Measurements from ENCODE around the gene OR51B2.
"Not testable (repeated sequence)": the region's sequence is repeated elsewhere in the genome, so short reads cannot be mapped to it uniquely, and the experiment has no call there.

DNA sequence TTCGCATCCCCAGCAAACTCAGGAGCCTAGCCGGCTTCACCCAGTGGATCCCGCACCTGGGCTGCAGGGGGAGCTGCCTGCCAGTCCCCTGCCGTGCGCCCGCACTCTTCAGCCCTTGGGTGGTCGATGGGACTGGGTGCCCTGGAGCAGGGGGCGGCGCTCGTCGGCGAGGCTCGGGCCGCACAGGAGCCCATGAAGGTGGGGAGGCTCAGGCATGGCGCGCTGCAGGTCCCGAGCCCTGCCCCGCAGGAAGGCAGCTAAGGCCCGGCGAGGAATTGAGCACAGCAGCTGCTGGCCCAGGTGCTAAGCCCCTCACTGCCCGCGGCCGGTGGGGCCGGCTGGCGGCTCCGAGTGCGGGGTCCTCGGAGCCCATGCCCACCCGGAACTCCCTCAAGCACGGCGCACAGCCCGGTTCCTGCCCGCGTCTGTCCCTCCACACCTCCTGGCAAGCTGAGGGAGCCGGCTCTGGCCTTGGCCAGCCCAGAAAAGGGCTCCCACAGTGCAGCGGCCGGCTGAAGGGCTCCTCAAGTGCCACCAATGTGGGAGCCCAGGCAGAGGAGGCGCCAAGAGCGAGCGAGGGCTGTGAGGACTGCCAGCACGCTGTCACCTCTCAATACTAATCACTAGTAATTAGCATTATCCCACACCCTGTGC is 29.6 kb downstream of the OR51B2 start:
- TF ChIP-seq, protein P1, sequence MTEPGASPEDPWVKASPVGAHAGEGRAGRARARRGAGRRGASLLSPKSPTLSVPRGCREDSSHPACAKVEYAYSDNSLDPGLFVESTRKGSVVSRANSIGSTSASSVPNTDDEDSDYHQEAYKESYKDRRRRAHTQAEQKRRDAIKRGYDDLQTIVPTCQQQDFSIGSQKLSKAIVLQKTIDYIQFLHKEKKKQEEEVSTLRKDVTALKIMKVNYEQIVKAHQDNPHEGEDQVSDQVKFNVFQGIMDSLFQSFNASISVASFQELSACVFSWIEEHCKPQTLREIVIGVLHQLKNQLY (CRISPR knock-in tag; IDR thresholded peaks at IDR 0.05), result not testable (repeated sequence)
- TF ChIP-seq POLR2AphosphoS5 (IDR thresholded peaks at IDR 0.05; ENCODE audit: low read depth, low read length); ETV5 (CRISPR knock-in tag; IDR thresholded peaks at IDR 0.05; ENCODE audit: borderline replicate concordance); ZNF598 (CRISPR knock-in tag; IDR thresholded peaks at IDR 0.05; ENCODE audit: borderline replicate concordance); EZH2 (conservative IDR thresholded peaks at IDR 0.05; ENCODE audit: low read depth, low read length); ZNF777 (CRISPR knock-in tag; IDR thresholded peaks at IDR 0.05); ELF4 (CRISPR knock-in tag; IDR thresholded peaks at IDR 0.05; ENCODE audit: borderline replicate concordance): not testable (repeated sequence)
- TF ChIP-seq, protein P2, sequence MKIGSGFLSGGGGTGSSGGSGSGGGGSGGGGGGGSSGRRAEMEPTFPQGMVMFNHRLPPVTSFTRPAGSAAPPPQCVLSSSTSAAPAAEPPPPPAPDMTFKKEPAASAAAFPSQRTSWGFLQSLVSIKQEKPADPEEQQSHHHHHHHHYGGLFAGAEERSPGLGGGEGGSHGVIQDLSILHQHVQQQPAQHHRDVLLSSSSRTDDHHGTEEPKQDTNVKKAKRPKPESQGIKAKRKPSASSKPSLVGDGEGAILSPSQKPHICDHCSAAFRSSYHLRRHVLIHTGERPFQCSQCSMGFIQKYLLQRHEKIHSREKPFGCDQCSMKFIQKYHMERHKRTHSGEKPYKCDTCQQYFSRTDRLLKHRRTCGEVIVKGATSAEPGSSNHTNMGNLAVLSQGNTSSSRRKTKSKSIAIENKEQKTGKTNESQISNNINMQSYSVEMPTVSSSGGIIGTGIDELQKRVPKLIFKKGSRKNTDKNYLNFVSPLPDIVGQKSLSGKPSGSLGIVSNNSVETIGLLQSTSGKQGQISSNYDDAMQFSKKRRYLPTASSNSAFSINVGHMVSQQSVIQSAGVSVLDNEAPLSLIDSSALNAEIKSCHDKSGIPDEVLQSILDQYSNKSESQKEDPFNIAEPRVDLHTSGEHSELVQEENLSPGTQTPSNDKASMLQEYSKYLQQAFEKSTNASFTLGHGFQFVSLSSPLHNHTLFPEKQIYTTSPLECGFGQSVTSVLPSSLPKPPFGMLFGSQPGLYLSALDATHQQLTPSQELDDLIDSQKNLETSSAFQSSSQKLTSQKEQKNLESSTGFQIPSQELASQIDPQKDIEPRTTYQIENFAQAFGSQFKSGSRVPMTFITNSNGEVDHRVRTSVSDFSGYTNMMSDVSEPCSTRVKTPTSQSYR (CRISPR knock-in tag; IDR thresholded peaks at IDR 0.05; ENCODE audit: borderline replicate concordance), result not testable (repeated sequence)
- TF ChIP-seq, protein P3, sequence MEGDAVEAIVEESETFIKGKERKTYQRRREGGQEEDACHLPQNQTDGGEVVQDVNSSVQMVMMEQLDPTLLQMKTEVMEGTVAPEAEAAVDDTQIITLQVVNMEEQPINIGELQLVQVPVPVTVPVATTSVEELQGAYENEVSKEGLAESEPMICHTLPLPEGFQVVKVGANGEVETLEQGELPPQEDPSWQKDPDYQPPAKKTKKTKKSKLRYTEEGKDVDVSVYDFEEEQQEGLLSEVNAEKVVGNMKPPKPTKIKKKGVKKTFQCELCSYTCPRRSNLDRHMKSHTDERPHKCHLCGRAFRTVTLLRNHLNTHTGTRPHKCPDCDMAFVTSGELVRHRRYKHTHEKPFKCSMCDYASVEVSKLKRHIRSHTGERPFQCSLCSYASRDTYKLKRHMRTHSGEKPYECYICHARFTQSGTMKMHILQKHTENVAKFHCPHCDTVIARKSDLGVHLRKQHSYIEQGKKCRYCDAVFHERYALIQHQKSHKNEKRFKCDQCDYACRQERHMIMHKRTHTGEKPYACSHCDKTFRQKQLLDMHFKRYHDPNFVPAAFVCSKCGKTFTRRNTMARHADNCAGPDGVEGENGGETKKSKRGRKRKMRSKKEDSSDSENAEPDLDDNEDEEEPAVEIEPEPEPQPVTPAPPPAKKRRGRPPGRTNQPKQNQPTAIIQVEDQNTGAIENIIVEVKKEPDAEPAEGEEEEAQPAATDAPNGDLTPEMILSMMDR (CRISPR knock-in tag; IDR thresholded peaks at IDR 0.05), result not testable (repeated sequence)
- TF ChIP-seq, protein P4, sequence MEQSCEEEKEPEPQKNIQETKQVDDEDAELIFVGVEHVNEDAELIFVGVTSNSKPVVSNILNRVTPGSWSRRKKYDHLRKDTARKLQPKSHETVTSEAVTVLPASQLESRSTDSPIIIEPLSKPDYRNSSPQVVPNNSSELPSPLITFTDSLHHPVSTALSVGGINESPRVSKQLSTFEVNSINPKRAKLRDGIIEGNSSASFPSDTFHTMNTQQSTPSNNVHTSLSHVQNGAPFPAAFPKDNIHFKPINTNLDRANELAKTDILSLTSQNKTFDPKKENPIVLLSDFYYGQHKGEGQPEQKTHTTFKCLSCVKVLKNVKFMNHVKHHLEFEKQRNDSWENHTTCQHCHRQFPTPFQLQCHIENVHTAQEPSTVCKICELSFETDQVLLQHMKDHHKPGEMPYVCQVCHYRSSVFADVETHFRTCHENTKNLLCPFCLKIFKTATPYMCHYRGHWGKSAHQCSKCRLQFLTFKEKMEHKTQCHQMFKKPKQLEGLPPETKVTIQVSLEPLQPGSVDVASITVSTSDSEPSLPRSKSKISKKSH (CRISPR knock-in tag; IDR thresholded peaks at IDR 0.05; ENCODE audit: borderline replicate concordance), result not testable (repeated sequence)
- TF ChIP-seq, protein P5, sequence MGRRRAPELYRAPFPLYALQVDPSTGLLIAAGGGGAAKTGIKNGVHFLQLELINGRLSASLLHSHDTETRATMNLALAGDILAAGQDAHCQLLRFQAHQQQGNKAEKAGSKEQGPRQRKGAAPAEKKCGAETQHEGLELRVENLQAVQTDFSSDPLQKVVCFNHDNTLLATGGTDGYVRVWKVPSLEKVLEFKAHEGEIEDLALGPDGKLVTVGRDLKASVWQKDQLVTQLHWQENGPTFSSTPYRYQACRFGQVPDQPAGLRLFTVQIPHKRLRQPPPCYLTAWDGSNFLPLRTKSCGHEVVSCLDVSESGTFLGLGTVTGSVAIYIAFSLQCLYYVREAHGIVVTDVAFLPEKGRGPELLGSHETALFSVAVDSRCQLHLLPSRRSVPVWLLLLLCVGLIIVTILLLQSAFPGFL (CRISPR knock-in tag; IDR thresholded peaks at IDR 0.05), result not testable (repeated sequence)
- TF ChIP-seq, protein P6, sequence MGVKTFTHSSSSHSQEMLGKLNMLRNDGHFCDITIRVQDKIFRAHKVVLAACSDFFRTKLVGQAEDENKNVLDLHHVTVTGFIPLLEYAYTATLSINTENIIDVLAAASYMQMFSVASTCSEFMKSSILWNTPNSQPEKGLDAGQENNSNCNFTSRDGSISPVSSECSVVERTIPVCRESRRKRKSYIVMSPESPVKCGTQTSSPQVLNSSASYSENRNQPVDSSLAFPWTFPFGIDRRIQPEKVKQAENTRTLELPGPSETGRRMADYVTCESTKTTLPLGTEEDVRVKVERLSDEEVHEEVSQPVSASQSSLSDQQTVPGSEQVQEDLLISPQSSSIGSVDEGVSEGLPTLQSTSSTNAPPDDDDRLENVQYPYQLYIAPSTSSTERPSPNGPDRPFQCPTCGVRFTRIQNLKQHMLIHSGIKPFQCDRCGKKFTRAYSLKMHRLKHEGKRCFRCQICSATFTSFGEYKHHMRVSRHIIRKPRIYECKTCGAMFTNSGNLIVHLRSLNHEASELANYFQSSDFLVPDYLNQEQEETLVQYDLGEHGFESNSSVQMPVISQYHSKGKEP (CRISPR knock-in tag; IDR thresholded peaks at IDR 0.05), result not testable (repeated sequence)

All from HepG2 (cell line).